GM23248 (cell line): ENCODE results near the gene ZNF638.

Source experiments
- EZH2 ChIP-seq: fragments of 200-600 bp; sonication (generic); IDR thresholded peaks from 2 replicates; pipeline ENCODE4 v1.6.1; 2018; ENCODE audit warnings: antibody characterized with exemption, mild to moderate bottlenecking; ENCODE audit not compliant: insufficient read depth, poor library complexity, severe bottlenecking
- EZH2phosphoT487 ChIP-seq: fragments of 200-600 bp; sonication (generic); IDR thresholded peaks from 2 replicates; pipeline ENCODE4 v1.6.1; 2018; ENCODE audit warnings: antibody characterized with exemption, moderate library complexity, mild to moderate bottlenecking, low read depth; ENCODE audit not compliant: insufficient read depth

DNA sequence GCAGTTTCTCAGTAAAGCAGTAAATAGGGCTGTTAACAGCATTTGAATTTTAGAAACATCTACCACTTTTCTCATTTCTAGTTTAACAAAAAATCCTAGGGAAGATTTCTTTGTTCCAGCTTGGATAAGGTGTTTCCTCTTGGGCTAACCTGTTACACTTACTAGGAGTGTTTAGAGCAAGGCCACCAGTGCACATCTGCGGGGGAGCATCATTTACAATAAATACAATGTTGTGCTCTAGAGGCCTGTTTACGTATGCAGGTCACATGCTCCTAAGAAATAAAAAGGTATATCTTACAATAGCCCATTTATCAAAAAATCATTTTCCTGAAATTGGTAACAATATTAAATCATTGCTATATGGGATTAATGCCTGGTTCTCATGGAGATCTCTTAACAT is 8.1 kb downstream of the ZNF638 start:
- TF ChIP-seq EZH2phosphoT487, result no peak
- TF ChIP-seq EZH2, result no peak
